K562 (cell line): ENCODE measurements around the gene CCDC187. TPM values are rescaled to one million over a fixed set of nuclear protein-coding genes. Genes with fewer than 3 reads are reported as not detected.
A peak's percentile ranks its signal among the peaks of the same experiment; 100 is the strongest.

ENCODE experiments used
- ATAC-seq: fragments of 200-7000 bp; cut with Tn5 transposase; 3 replicates; pipeline ENCODE4 v1.9.1; 2020; ENCODE audit warnings: moderate library complexity
- BruUV-seq: library from RNA; stranded (reverse); fragments of 400-500 nt; replicated peaks from 2 replicates; lab custom pipeline; 2021; lab: Mats Ljungman, UMichigan
- CTCF ChIA-PET: fragments of 300-600 bp; formaldehyde crosslinking; extraction: SDS; loops from one replicate; lab custom pipeline; 2021; ENCODE audit warnings: low intra/inter-chr PET ratio; lab: Yijun Ruan, JAX
- POLR2A ChIA-PET: fragments of 300-600, 350-650 bp; sonication (Branson Sonifier 250); formaldehyde crosslinking; extraction: SDS; loops from one replicate; lab custom pipeline; 2021; ENCODE audit warnings: antibody characterized with exemption, inconsistent platforms; lab: Yijun Ruan, JAX
- DNase-seq, 4 experiments: peaks; one replicate each; pipeline versions ENCODE4 v3.0.0 to v3.0.0-alpha.2; 2011 to 2018; ENCODE audit warnings: low spot score in 3 of 4, mixed read lengths in 3 of 4; ENCODE audit errors: extremely low read depth in 1 of 4
- FAIRE-seq: peaks from 2 replicates; lab custom pipeline; 2011; peaks lifted over from hg19 to GRCh38; lab: Jason Lieb, UNC
- H2AFZ ChIP-seq: 2 replicates; pipeline ENCODE4 v1.6.0; 2011; ENCODE audit warnings: low read depth, low read length, control low read depth, inconsistent platforms
- H3K27ac ChIP-seq: fragments of 200-600 bp; 3 replicates; pipeline ENCODE4 v1.8.0; 2011; ENCODE audit warnings: low read depth, mild to moderate bottlenecking, control low read depth, inconsistent platforms, low read length, moderate library complexity, mixed read lengths; ENCODE audit errors: extremely low read depth
- H3K27me3 ChIP-seq, 2 experiments: fragments of 300-600 bp in 1 of 2; 2 replicates in 1 of 2; 3 replicates in 1 of 2; pipeline versions ENCODE4 v1.6.0 to v1.8.0; 2011; ENCODE audit warnings: inconsistent platforms in 2 of 2, low read length in 2 of 2, mild to moderate bottlenecking in 1 of 2, mixed read lengths in 1 of 2, moderate library complexity in 1 of 2; ENCODE audit not compliant: control insufficient read depth in 2 of 2, insufficient read depth in 2 of 2
- H3K36me3 ChIP-seq: fragments of 300-600 bp; 3 replicates; pipeline ENCODE4 v1.8.0; 2011; ENCODE audit warnings: mild to moderate bottlenecking, low read length, inconsistent platforms; ENCODE audit not compliant: control insufficient read depth, insufficient read depth
- H3K4me1 ChIP-seq, 2 experiments: fragments of 200-600 bp in 1 of 2; replicated peaks in 1 of 2; 2 replicates in 1 of 2; 3 replicates in 1 of 2; pipeline versions ENCODE4 v1.5.1 to v1.8.0; 2011; ENCODE audit warnings: inconsistent platforms in 2 of 2, low read length in 2 of 2, mild to moderate bottlenecking in 1 of 2, mixed read lengths in 1 of 2, moderate library complexity in 1 of 2; ENCODE audit not compliant: control insufficient read depth in 2 of 2, insufficient read depth in 2 of 2
- H3K4me2 ChIP-seq: 2 replicates; pipeline ENCODE4 v1.6.1; 2011; ENCODE audit warnings: low read length, control low read depth, inconsistent platforms, mixed read lengths; ENCODE audit not compliant: insufficient read depth
- H3K4me3 ChIP-seq: fragments of 200-600 bp; sonication (generic), shearing (Covaris generic); 2 replicates; pipeline ENCODE4 v1.5.1; 2016; ENCODE audit warnings: control low read depth, inconsistent platforms
- H3K79me2 ChIP-seq: fragments of 200-600 bp; 3 replicates; pipeline ENCODE4 v1.8.0; 2011; ENCODE audit warnings: low read length, inconsistent platforms; ENCODE audit not compliant: control insufficient read depth, insufficient read depth
- H3K9ac ChIP-seq, 2 experiments: 2 replicates each; pipeline versions ENCODE4 v1.6.0 to v1.6.1; 2011; ENCODE audit warnings: low read depth in 2 of 2, low read length in 2 of 2, control low read depth in 1 of 2, inconsistent platforms in 1 of 2, mild to moderate bottlenecking in 1 of 2, mixed read lengths in 1 of 2; ENCODE audit not compliant: insufficient read depth in 1 of 2
- H3K9me1 ChIP-seq: one replicate; pipeline ENCODE4 v1.6.0; 2011; ENCODE audit warnings: inconsistent platforms, mild to moderate bottlenecking, low read length, moderate library complexity; ENCODE audit not compliant: control insufficient read depth, insufficient read depth
- H3K9me3 ChIP-seq: replicated peaks from 2 replicates; pipeline ENCODE4 v1.5.1; 2011; ENCODE audit warnings: low read depth, low read length, inconsistent platforms; ENCODE audit not compliant: control insufficient read depth, insufficient read depth
- H4K20me1 ChIP-seq: replicated peaks from 2 replicates; pipeline ENCODE4 v1.6.1; 2011; ENCODE audit warnings: low read length, inconsistent platforms, mixed read lengths; ENCODE audit not compliant: control insufficient read depth, insufficient read depth
- ASH1L ChIP-seq: fragments of 450-650 bp; IDR thresholded peaks from 2 replicates; pipeline ENCODE4 v1.6.1; 2018; ENCODE audit warnings: borderline replicate concordance, mild to moderate bottlenecking, low read depth; ENCODE audit not compliant: partially characterized antibody
- CCNT2 ChIP-seq: IDR thresholded peaks from 2 replicates; pipeline ENCODE4 v1.6.1; 2011; ENCODE audit warnings: borderline replicate concordance, low read depth, mild to moderate bottlenecking, moderate library complexity, mixed read lengths, low read length; ENCODE audit not compliant: insufficient read length; ENCODE audit errors: extremely low read depth
- KAT7 ChIP-seq: sonication (generic); formaldehyde crosslinking; IDR thresholded peaks from 2 replicates; pipeline ENCODE4 v1.8.0; 2022; ENCODE audit warnings: missing genetic modification reagents, mild to moderate bottlenecking, borderline replicate concordance
- KLF6 ChIP-seq: fragments of 250-450 bp; sonication (Bioruptor Pico); IDR thresholded peaks from 2 replicates; pipeline ENCODE4 v1.4.0; 2020; ENCODE audit warnings: mild to moderate bottlenecking, moderate library complexity, borderline replicate concordance
- NFYB ChIP-seq: IDR thresholded peaks from 2 replicates; pipeline ENCODE4 v1.6.1; 2011; ENCODE audit warnings: mild to moderate bottlenecking, moderate library complexity; ENCODE audit not compliant: insufficient read length; ENCODE audit errors: extremely low read depth
- SMC3 ChIP-seq: conservative IDR thresholded peaks from 2 replicates; pipeline ENCODE4 v1.6.1; 2011; ENCODE audit warnings: low read depth, low read length, improper control_type of control experiment; ENCODE audit not compliant: insufficient read depth
- ZZZ3 ChIP-seq: fragments of 450-650 bp; IDR thresholded peaks from 2 replicates; pipeline ENCODE4 v1.6.1; 2016; ENCODE audit warnings: antibody characterized with exemption, mild to moderate bottlenecking, moderate library complexity
- WGBS: fragments of 100-300 bp; shearing (Covaris generic); methylation state at CpG from one replicate; pipeline ENCODE4 v1.1.6; 2016; ENCODE audit warnings: low coverage, mixed read lengths; ENCODE audit not compliant: insufficient coverage; ENCODE audit errors: missing lambda C conversion rate; 5-methylcytosine and 5-hydroxymethylcytosine counted together
- in situ Hi-C: fragments of 300-500 bp; cut with MboI; formaldehyde crosslinking; loops from 4 replicates; pipeline ENCODE4 v1.15.0; 2018; ENCODE audit warnings: inconsistent platforms, mixed read lengths
- intact Hi-C: fragments of 100-400 bp; cut with micrococcal nuclease; formaldehyde crosslinking; loops from 2 replicates; pipeline ENCODE4 v1.14.2; 2022
- polyA plus RNA-seq, 8 experiments: library from polyadenylated mRNA; depleted of rRNA in 4 of 8; stranded (reverse) in 5 of 8; unstranded in 3 of 8; fragments of >200 nt; fragmentation: Nextera tagmentation in 2 of 8; fragmentation: Illumina TruSeq in 1 of 8; extraction: Ambion mirVana in 2 of 8; extraction: Trizol in 1 of 8; gene quantifications; 2 replicates each; pipeline versions ENCODE4 v1.2.1 to v1.2.3, GENCODE V29; 2011 to 2014; ENCODE audit warnings: inconsistent platforms in 1 of 8, missing spikeins in 1 of 8
- total RNA-seq, 7 experiments: library from RNA; depleted of rRNA in 6 of 7; stranded (reverse); fragments of >200 nt in 6 of 7; fragmentation: Illumina TruSeq in 2 of 7; extraction: Trizol in 2 of 7; gene quantifications; 2 replicates each; pipeline versions ENCODE4 v1.2.1 to v1.2.3, GENCODE V29; 2011 to 2021; ENCODE audit warnings: low replicate concordance in 1 of 7
- TF ChIP-seq, protein P1 (sequence below): fragments of 450-650 bp; IDR thresholded peaks from 2 replicates; pipeline ENCODE4 v1.6.1; 2016; ENCODE audit warnings: missing biosample characterization, missing genetic modification characterization
- TF ChIP-seq, protein P2 (sequence below): fragments of 200-800 bp; sonication (Bioruptor generic); IDR thresholded peaks from 2 replicates; pipeline ENCODE4 v1.6.1; 2017; ENCODE audit warnings: missing genetic modification characterization, missing compliant biosample characterization
- TF ChIP-seq, protein P3 (sequence below), 2 experiments: fragments of 450-650 bp in 1 of 2; IDR thresholded peaks; 2 replicates each; pipeline ENCODE4 v1.6.1; 2011 to 2017; ENCODE audit warnings: low read depth in 2 of 2, antibody characterized with exemption in 1 of 2, borderline replicate concordance in 1 of 2, low read length in 1 of 2, mild to moderate bottlenecking in 1 of 2, mixed read lengths in 1 of 2; ENCODE audit not compliant: control insufficient read depth in 1 of 2
- TF ChIP-seq, protein P4 (sequence below), 2 experiments: fragments of 150-350 bp in 1 of 2; IDR thresholded peaks; 2 replicates each; pipeline ENCODE4 v1.6.1; 2012 to 2016; ENCODE audit warnings: low read depth in 2 of 2, low read length in 2 of 2, mild to moderate bottlenecking in 1 of 2, moderate library complexity in 1 of 2

CCDC187 gene
- total and polyA plus RNA-seq, 9 of the 15 experiments (the other 6 are each of a cell fraction or from before 2014, with no cell fraction given) = not detected

DNA sequence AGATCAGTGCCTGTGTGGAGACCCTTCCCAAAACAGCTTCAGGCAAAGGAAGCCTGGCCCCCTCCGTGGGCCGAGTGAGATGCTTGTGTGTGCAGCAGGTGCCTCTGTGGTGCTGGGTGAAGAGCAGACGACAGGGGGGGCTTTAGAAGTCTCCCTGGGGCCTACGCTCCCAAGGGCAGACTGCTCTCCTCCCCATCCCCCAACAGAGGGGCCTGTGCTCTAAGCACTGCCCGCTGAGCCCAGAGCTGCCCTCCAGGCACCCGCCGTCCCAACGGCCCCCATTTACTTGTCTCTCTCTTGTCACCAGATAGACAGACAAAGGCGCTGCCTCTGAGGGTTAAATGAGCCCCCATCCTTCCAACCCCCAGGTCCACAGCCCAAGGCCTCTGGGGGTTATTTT, 96.3 kb downstream of the CCDC187 start:
- peak overlapping the region; percentile 70; the same call in 2 of the 3 replicates for H3K27ac ChIP-seq
- CTCF ChIA-PET = no interaction called here
- H3K9ac ChIP-seq = no peak overlapping the region
- H3K4me1 ChIP-seq = peaks cover 21 to 73% of the 10 kb centered on the region in 2 experiments
- no peak overlapping the region for H3K4me2 ChIP-seq
- in situ Hi-C loops = no loop called here
- WGBS = 79% methylated on average over 8 of the region's 9 CpGs
- H3K4me3 ChIP-seq = no peak overlapping the region
- H3K79me2 ChIP-seq = no peaks in the 10 kb centered on the region
- peaks cover 6% of the 10 kb centered on the region; the same call in 1 of the 2 replicates for H4K20me1 ChIP-seq
- H2AFZ ChIP-seq = no peak overlapping the region
- DNase-seq (no peak), ATAC-seq (0 out of 3 replicates have a peak, but pooled peaks have one; percentile 9), FAIRE-seq (no peak)
- H3K36me3 ChIP-seq = peaks cover 57% of the 10 kb centered on the region; the same call in 2 of the 3 replicates
- peaks cover 0 to under 1% of the 10 kb centered on the region in 2 experiments; a peak in 1 of 5 replicates for H3K27me3 ChIP-seq
- POLR2A ChIA-PET = interaction anchor here (0.7 to 1.3 kb wide), 2 partner anchors 16 to 80 kb away, joined by 3 to 4 read pairs; no protein-coding TSS in a partner anchor
- H3K9me1 ChIP-seq = peaks cover 4% of the 10 kb centered on the region
- no peaks in the 10 kb centered on the region for H3K9me3 ChIP-seq
- BruUV-seq = no TSS peak
- intact Hi-C loops = loop anchor here (2.0 kb wide), 1 partner anchor 15 kb away; no protein-coding TSS in a partner anchor
- TF ChIP-seq CCNT2 = no peak
- TF ChIP-seq, protein P1, sequence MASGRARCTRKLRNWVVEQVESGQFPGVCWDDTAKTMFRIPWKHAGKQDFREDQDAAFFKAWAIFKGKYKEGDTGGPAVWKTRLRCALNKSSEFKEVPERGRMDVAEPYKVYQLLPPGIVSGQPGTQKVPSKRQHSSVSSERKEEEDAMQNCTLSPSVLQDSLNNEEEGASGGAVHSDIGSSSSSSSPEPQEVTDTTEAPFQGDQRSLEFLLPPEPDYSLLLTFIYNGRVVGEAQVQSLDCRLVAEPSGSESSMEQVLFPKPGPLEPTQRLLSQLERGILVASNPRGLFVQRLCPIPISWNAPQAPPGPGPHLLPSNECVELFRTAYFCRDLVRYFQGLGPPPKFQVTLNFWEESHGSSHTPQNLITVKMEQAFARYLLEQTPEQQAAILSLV (tag) = no peak
- TF ChIP-seq NFYB = no peak
- no peak for TF ChIP-seq KAT7 (CRISPR knock-in tag)
- TF ChIP-seq SMC3 = no peak
- TF ChIP-seq ASH1L = no peak
- no peak for TF ChIP-seq ZZZ3
- TF ChIP-seq, protein P2, sequence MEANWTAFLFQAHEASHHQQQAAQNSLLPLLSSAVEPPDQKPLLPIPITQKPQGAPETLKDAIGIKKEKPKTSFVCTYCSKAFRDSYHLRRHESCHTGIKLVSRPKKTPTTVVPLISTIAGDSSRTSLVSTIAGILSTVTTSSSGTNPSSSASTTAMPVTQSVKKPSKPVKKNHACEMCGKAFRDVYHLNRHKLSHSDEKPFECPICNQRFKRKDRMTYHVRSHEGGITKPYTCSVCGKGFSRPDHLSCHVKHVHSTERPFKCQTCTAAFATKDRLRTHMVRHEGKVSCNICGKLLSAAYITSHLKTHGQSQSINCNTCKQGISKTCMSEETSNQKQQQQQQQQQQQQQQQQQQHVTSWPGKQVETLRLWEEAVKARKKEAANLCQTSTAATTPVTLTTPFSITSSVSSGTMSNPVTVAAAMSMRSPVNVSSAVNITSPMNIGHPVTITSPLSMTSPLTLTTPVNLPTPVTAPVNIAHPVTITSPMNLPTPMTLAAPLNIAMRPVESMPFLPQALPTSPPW = no peak
- TF ChIP-seq, protein P3, sequence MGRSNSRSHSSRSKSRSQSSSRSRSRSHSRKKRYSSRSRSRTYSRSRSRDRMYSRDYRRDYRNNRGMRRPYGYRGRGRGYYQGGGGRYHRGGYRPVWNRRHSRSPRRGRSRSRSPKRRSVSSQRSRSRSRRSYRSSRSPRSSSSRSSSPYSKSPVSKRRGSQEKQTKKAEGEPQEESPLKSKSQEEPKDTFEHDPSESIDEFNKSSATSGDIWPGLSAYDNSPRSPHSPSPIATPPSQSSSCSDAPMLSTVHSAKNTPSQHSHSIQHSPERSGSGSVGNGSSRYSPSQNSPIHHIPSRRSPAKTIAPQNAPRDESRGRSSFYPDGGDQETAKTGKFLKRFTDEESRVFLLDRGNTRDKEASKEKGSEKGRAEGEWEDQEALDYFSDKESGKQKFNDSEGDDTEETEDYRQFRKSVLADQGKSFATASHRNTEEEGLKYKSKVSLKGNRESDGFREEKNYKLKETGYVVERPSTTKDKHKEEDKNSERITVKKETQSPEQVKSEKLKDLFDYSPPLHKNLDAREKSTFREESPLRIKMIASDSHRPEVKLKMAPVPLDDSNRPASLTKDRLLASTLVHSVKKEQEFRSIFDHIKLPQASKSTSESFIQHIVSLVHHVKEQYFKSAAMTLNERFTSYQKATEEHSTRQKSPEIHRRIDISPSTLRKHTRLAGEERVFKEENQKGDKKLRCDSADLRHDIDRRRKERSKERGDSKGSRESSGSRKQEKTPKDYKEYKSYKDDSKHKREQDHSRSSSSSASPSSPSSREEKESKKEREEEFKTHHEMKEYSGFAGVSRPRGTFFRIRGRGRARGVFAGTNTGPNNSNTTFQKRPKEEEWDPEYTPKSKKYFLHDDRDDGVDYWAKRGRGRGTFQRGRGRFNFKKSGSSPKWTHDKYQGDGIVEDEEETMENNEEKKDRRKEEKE (IDR thresholded peaks at IDR 0.05; ENCODE audit: borderline replicate concordance in 1 of 2, control insufficient read depth in 1 of 2, low read depth in 2 of 2, low read length in 1 of 2) = no peak
- TF ChIP-seq, protein P4, sequence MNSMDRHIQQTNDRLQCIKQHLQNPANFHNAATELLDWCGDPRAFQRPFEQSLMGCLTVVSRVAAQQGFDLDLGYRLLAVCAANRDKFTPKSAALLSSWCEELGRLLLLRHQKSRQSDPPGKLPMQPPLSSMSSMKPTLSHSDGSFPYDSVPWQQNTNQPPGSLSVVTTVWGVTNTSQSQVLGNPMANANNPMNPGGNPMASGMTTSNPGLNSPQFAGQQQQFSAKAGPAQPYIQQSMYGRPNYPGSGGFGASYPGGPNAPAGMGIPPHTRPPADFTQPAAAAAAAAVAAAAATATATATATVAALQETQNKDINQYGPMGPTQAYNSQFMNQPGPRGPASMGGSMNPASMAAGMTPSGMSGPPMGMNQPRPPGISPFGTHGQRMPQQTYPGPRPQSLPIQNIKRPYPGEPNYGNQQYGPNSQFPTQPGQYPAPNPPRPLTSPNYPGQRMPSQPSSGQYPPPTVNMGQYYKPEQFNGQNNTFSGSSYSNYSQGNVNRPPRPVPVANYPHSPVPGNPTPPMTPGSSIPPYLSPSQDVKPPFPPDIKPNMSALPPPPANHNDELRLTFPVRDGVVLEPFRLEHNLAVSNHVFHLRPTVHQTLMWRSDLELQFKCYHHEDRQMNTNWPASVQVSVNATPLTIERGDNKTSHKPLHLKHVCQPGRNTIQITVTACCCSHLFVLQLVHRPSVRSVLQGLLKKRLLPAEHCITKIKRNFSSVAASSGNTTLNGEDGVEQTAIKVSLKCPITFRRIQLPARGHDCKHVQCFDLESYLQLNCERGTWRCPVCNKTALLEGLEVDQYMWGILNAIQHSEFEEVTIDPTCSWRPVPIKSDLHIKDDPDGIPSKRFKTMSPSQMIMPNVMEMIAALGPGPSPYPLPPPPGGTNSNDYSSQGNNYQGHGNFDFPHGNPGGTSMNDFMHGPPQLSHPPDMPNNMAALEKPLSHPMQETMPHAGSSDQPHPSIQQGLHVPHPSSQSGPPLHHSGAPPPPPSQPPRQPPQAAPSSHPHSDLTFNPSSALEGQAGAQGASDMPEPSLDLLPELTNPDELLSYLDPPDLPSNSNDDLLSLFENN (IDR thresholded peaks at IDR 0.05; ENCODE audit: low read depth in 2 of 2, low read length in 2 of 2) = no peak
- TF ChIP-seq KLF6 (CRISPR knock-in tag) = 0 out of 2 replicates have a peak, but pooled peaks have one; percentile 6
